SK-N-SH (cell line): ENCODE measurements around the gene RELCH. TPM values are rescaled to one million over a fixed set of nuclear protein-coding genes. Genes with fewer than 3 reads are reported as not detected.

Experiments
- CTCF ChIA-PET: fragments of 300-600, 350-600 bp; formaldehyde crosslinking; extraction: SDS; loops from one replicate; lab custom pipeline; 2021; lab: Yijun Ruan, JAX
- POLR2A ChIA-PET: fragments of 350-600 bp; sonication (Branson Sonifier 250); formaldehyde crosslinking; extraction: SDS; loops from one replicate; lab custom pipeline; 2020; ENCODE audit warnings: antibody characterized with exemption, inconsistent platforms; lab: Yijun Ruan, JAX
- DNase-seq: peaks from one replicate; pipeline ENCODE4 v3.0.0; 2012
- H2AFZ ChIP-seq: fragments of 200-600 bp; sonication (generic); 2 replicates; pipeline ENCODE4 v1.8.1; 2016; ENCODE audit warnings: antibody characterized with exemption, mild to moderate bottlenecking, low read depth
- H3F3A ChIP-seq: fragments of 200-600 bp; sonication (generic); replicated peaks from 2 replicates; pipeline ENCODE3; 2016; ENCODE audit warnings: antibody characterized with exemption, mild to moderate bottlenecking; ENCODE audit not compliant: insufficient read depth
- H3K27ac ChIP-seq, 2 experiments: fragments of 200-500 bp in 1 of 2; fragments of 200-600 bp in 1 of 2; sonication (Bioruptor generic) in 1 of 2; sonication (generic), shearing (Covaris generic) in 1 of 2; 2 replicates each; pipeline versions ENCODE4 v1.5.1 to v1.6.1; 2014 to 2016; ENCODE audit warnings: low read depth in 2 of 2, inconsistent platforms in 1 of 2, low read length in 1 of 2, mild to moderate bottlenecking in 1 of 2, mixed read lengths in 1 of 2
- H3K27me3 ChIP-seq: fragments of 200-600 bp; sonication (generic), shearing (Covaris generic); 2 replicates; pipeline ENCODE4 v1.6.1; 2016; ENCODE audit warnings: mixed run types; ENCODE audit not compliant: insufficient read depth
- H3K36me3 ChIP-seq, 2 experiments: fragments of 200-500 bp in 1 of 2; fragments of 200-600 bp in 1 of 2; sonication (Bioruptor generic) in 1 of 2; sonication (generic) in 1 of 2; replicated peaks in 1 of 2; 2 replicates each; pipeline versions ENCODE3 to v1.5.1; 2014 to 2016; ENCODE audit warnings: low read length in 1 of 2, mild to moderate bottlenecking in 1 of 2; ENCODE audit not compliant: insufficient read depth in 2 of 2, control insufficient read depth in 1 of 2
- H3K4me1 ChIP-seq, 2 experiments: fragments of 200-500 bp in 1 of 2; fragments of 200-600 bp in 1 of 2; sonication (Bioruptor generic) in 1 of 2; sonication (generic), shearing (Covaris generic) in 1 of 2; 2 replicates each; pipeline versions ENCODE4 v1.5.1 to v1.6.1; 2014 to 2016; ENCODE audit warnings: low read depth in 1 of 2, low read length in 1 of 2, mixed run types in 1 of 2; ENCODE audit not compliant: insufficient read depth in 2 of 2, control insufficient read depth in 1 of 2
- H3K4me2 ChIP-seq: fragments of 200-600 bp; sonication (generic), shearing (Covaris generic); 2 replicates; pipeline ENCODE4 v1.6.1; 2017; ENCODE audit warnings: mixed run types
- H3K4me3 ChIP-seq, 2 experiments: fragments of 200-500 bp in 1 of 2; fragments of 200-600 bp in 1 of 2; sonication (Bioruptor generic) in 1 of 2; sonication (generic), shearing (Covaris generic) in 1 of 2; 2 replicates each; pipeline versions ENCODE4 v1.5.1 to v1.8.1; 2014 to 2016; ENCODE audit warnings: low read depth in 2 of 2, inconsistent platforms in 1 of 2, low read length in 1 of 2, mild to moderate bottlenecking in 1 of 2, mixed read lengths in 1 of 2, moderate library complexity in 1 of 2
- H3K79me2 ChIP-seq: fragments of 200-600 bp; sonication (generic); 2 replicates; pipeline ENCODE4 v1.8.1; 2017; ENCODE audit warnings: mild to moderate bottlenecking; ENCODE audit not compliant: insufficient read depth
- H3K9ac ChIP-seq: fragments of 200-600 bp; sonication (generic); 2 replicates; pipeline ENCODE4 v1.6.1; 2017; ENCODE audit warnings: mixed run types
- H3K9me2 ChIP-seq: fragments of 200-600 bp; sonication (generic); 2 replicates; pipeline ENCODE4 v1.6.1; 2017; ENCODE audit warnings: mixed run types
- H3K9me3 ChIP-seq: fragments of 200-600 bp; sonication (generic); 2 replicates; pipeline ENCODE4 v1.6.1; 2017; ENCODE audit warnings: mixed run types, mild to moderate bottlenecking, moderate library complexity
- H4K20me1 ChIP-seq: fragments of 200-600 bp; sonication (generic); 2 replicates; pipeline ENCODE4 v1.6.1; 2017; ENCODE audit warnings: mild to moderate bottlenecking, mixed run types; ENCODE audit not compliant: insufficient read depth
- CHD2 ChIP-seq: fragments of 150-350 bp; IDR thresholded peaks from 2 replicates; pipeline ENCODE4 v1.6.1; 2018; ENCODE audit warnings: low read length; ENCODE audit not compliant: partially characterized antibody
- EZH2phosphoT487 ChIP-seq: fragments of 200-600 bp; sonication (generic); IDR thresholded peaks from 2 replicates; pipeline ENCODE4 v1.6.1; 2017; ENCODE audit warnings: low read depth, mixed run types, mild to moderate bottlenecking, antibody characterized with exemption, moderate library complexity, borderline replicate concordance
- FOXJ3 ChIP-seq: sonication (generic); formaldehyde crosslinking; IDR thresholded peaks from 2 replicates; pipeline ENCODE4 v1.5.1; 2020; ENCODE audit warnings: mild to moderate bottlenecking, missing genetic modification reagents
- GABPA ChIP-seq: IDR thresholded peaks from 2 replicates; pipeline ENCODE4 v1.4.0; 2012; ENCODE audit warnings: low read depth, mild to moderate bottlenecking
- GATA2 ChIP-seq: sonication (generic); formaldehyde crosslinking; IDR thresholded peaks from 2 replicates; pipeline ENCODE4 v1.5.0; 2020; ENCODE audit warnings: mild to moderate bottlenecking, missing genetic modification reagents
- JUND ChIP-seq: IDR thresholded peaks from 2 replicates; pipeline ENCODE4 v1.4.0; 2012
- MXI1 ChIP-seq: IDR thresholded peaks from 2 replicates; pipeline ENCODE4 v1.6.1; 2012; ENCODE audit warnings: mild to moderate bottlenecking, low read depth, low read length, improper control_type of control experiment
- NFIC ChIP-seq: IDR thresholded peaks from 2 replicates; pipeline ENCODE4 v1.4.0; 2012; ENCODE audit warnings: borderline replicate concordance
- RCOR1 ChIP-seq: fragments of 150-350 bp; IDR thresholded peaks from 2 replicates; pipeline ENCODE4 v1.6.1; 2017; ENCODE audit warnings: antibody characterized with exemption, low read length
- RXRA ChIP-seq: IDR thresholded peaks from 2 replicates; pipeline ENCODE4 v1.4.0; 2012; ENCODE audit warnings: low read depth, mild to moderate bottlenecking, borderline replicate concordance
- SIN3A ChIP-seq: IDR thresholded peaks from 2 replicates; pipeline ENCODE4 v1.6.1; 2012; ENCODE audit warnings: low read depth, mild to moderate bottlenecking, low read length, moderate library complexity, borderline replicate concordance
- TCF12 ChIP-seq: IDR thresholded peaks from 2 replicates; pipeline ENCODE4 v1.4.0; 2012
- YY1 ChIP-seq: IDR thresholded peaks from 2 replicates; pipeline ENCODE4 v1.4.0; 2012; ENCODE audit warnings: low read depth, mild to moderate bottlenecking
- WGBS: methylation state at CpG from one replicate; pipeline ENCODE4 v1.1.6; 2017; ENCODE audit warnings: low lambda C conversion rate; 5-methylcytosine and 5-hydroxymethylcytosine counted together
- polyA plus RNA-seq, 3 experiments: library from polyadenylated mRNA; depleted of rRNA; stranded (reverse); fragments of >200 nt; gene quantifications; 2 replicates each; pipeline ENCODE4 v1.2.3, GENCODE V29; 2012
- TF ChIP-seq, protein P1 (sequence below): fragments of 150-350 bp; IDR thresholded peaks from 2 replicates; pipeline ENCODE4 v1.6.1; 2016; ENCODE audit warnings: mild to moderate bottlenecking, low read depth, low read length
- TF ChIP-seq, protein P2 (sequence below): fragments of 200-600 bp; sonication (generic); IDR thresholded peaks from 2 replicates; pipeline ENCODE4 v1.6.1; 2017; ENCODE audit warnings: antibody characterized with exemption, mild to moderate bottlenecking, moderate library complexity
- TF ChIP-seq, protein P3 (sequence below): IDR thresholded peaks from 2 replicates; pipeline ENCODE4 v1.4.0; 2012; ENCODE audit warnings: low read depth, borderline replicate concordance
- TF ChIP-seq, protein P4 (sequence below): IDR thresholded peaks from 2 replicates; pipeline ENCODE4 v1.4.0; 2012; ENCODE audit warnings: low read depth, borderline replicate concordance

The RELCH gene
- polyA plus RNA-seq, 1 of the 3 experiments (the other 2 are of a cell fraction), result 7.4 TPM

DNA sequence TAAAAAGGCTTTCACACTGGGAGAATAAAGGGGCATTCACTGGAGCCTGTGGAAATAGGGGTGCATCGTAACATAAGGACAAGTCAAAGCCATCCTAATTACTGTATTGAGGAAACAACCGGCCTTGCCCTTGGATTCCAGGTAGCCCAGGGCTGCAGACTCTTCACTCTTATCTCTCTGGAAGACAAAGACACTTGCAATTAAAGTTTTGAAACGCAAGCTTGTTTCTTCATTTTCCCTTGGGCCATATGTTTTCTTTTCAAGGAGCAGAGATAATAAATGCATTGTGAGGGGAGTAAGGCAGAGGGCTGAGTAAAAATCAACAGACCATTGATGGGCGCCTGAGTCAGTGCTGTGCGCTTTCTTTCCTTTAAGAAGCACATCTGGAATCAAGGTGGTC lies 149.6 kb downstream of the RELCH start:
- Histone ChIP-seq H4K20me1 (no peaks in the 10 kb centered on the region), H3K27ac (no peak overlapping the region), H3K4me2 (no peak overlapping the region; the same call in 1 of the 2 replicates), H3K9me3 (no peaks in the 10 kb centered on the region), H3K9me2 (no peaks in the 10 kb centered on the region), H3K4me3 (no peak overlapping the region), H3F3A (peaks cover 9% of the 10 kb centered on the region), H3K4me1 (peaks cover 7 to 13% of the 10 kb centered on the region in 2 experiments), H3K79me2 (no peaks in the 10 kb centered on the region), H3K9ac (no peak overlapping the region), H2AFZ (no peak overlapping the region), H3K36me3 (no peaks in the 10 kb centered on the region), H3K27me3 (no peaks in the 10 kb centered on the region)
- DNase-seq, result no peak
- 89% methylated on average over 5 of the region's 5 CpGs for WGBS
- TF ChIP-seq TCF12 (no peak), EZH2phosphoT487 (no peak)
- ChIA-PET POLR2A (no interaction called here), CTCF (no interaction called here)

DNA sequence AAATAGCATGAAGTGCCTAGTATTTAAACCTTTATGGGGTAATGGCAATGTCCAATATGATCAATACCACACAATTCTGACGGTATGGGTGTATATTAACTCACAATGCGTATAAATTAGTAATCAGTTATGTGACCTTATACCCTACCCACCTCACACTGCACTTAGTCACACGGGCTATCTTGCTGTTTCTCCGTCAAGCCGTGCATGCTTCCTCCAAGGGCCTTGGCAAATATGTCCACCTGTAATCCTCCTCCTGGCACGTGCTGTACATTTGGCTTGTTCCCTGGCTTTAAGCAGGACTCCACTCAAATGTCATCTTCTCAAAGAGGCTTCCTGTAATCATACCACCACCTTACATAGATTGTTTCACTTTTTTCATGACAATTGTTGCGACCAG lies 150.3 kb downstream of the RELCH start:
- no peaks in the 10 kb centered on the region for H3K79me2 ChIP-seq
- H3K4me2 ChIP-seq, result no peak overlapping the region
- H3K9me2 ChIP-seq, result no peaks in the 10 kb centered on the region
- H3K27ac ChIP-seq, result no peak overlapping the region
- CTCF ChIA-PET, result no interaction called here
- H3F3A ChIP-seq, result peaks cover 9% of the 10 kb centered on the region
- no peaks in the 10 kb centered on the region for H3K9me3 ChIP-seq
- peaks cover 8 to 13% of the 10 kb centered on the region in 2 experiments for H3K4me1 ChIP-seq
- no peaks in the 10 kb centered on the region for H3K36me3 ChIP-seq
- no peak overlapping the region for H2AFZ ChIP-seq
- no peak overlapping the region for H3K4me3 ChIP-seq
- 93% methylated on average over 7 of the region's 7 CpGs for WGBS
- no peaks in the 10 kb centered on the region for H3K27me3 ChIP-seq
- DNase-seq, result no peak
- POLR2A ChIA-PET, result no interaction called here
- H3K9ac ChIP-seq, result no peak overlapping the region
- H4K20me1 ChIP-seq, result no peaks in the 10 kb centered on the region
- TF ChIP-seq NFIC (no peak), SIN3A (no peak), YY1 (no peak), JUND (no peak), GABPA (no peak), CHD2 (no peak), MXI1 (no peak), GATA2 (CRISPR knock-in tag) (no peak), FOXJ3 (CRISPR knock-in tag) (no peak), EZH2phosphoT487 (no peak), RCOR1 (no peak), RXRA (no peak)
- TF ChIP-seq, protein P1, sequence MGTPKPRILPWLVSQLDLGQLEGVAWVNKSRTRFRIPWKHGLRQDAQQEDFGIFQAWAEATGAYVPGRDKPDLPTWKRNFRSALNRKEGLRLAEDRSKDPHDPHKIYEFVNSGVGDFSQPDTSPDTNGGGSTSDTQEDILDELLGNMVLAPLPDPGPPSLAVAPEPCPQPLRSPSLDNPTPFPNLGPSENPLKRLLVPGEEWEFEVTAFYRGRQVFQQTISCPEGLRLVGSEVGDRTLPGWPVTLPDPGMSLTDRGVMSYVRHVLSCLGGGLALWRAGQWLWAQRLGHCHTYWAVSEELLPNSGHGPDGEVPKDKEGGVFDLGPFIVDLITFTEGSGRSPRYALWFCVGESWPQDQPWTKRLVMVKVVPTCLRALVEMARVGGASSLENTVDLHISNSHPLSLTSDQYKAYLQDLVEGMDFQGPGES, result no peak
- TF ChIP-seq, protein P2, sequence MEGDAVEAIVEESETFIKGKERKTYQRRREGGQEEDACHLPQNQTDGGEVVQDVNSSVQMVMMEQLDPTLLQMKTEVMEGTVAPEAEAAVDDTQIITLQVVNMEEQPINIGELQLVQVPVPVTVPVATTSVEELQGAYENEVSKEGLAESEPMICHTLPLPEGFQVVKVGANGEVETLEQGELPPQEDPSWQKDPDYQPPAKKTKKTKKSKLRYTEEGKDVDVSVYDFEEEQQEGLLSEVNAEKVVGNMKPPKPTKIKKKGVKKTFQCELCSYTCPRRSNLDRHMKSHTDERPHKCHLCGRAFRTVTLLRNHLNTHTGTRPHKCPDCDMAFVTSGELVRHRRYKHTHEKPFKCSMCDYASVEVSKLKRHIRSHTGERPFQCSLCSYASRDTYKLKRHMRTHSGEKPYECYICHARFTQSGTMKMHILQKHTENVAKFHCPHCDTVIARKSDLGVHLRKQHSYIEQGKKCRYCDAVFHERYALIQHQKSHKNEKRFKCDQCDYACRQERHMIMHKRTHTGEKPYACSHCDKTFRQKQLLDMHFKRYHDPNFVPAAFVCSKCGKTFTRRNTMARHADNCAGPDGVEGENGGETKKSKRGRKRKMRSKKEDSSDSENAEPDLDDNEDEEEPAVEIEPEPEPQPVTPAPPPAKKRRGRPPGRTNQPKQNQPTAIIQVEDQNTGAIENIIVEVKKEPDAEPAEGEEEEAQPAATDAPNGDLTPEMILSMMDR, result no peak
- TF ChIP-seq, protein P3, sequence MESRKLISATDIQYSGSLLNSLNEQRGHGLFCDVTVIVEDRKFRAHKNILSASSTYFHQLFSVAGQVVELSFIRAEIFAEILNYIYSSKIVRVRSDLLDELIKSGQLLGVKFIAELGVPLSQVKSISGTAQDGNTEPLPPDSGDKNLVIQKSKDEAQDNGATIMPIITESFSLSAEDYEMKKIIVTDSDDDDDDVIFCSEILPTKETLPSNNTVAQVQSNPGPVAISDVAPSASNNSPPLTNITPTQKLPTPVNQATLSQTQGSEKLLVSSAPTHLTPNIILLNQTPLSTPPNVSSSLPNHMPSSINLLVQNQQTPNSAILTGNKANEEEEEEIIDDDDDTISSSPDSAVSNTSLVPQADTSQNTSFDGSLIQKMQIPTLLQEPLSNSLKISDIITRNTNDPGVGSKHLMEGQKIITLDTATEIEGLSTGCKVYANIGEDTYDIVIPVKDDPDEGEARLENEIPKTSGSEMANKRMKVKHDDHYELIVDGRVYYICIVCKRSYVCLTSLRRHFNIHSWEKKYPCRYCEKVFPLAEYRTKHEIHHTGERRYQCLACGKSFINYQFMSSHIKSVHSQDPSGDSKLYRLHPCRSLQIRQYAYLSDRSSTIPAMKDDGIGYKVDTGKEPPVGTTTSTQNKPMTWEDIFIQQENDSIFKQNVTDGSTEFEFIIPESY, result no peak
- TF ChIP-seq, protein P4, sequence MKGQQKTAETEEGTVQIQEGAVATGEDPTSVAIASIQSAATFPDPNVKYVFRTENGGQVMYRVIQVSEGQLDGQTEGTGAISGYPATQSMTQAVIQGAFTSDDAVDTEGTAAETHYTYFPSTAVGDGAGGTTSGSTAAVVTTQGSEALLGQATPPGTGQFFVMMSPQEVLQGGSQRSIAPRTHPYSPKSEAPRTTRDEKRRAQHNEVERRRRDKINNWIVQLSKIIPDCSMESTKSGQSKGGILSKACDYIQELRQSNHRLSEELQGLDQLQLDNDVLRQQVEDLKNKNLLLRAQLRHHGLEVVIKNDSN, result no peak
